SK-N-SH (cell line): Measurements from ENCODE around the gene PARP12. TPM values are rescaled to one million over a fixed set of nuclear protein-coding genes. Genes with fewer than 3 reads are reported as not detected.

ENCODE experiments used
- CTCF ChIA-PET: fragments of 300-600, 350-600 bp; formaldehyde crosslinking; extraction: SDS; loops from one replicate; lab custom pipeline; 2021; lab: Yijun Ruan, JAX
- POLR2A ChIA-PET: fragments of 350-600 bp; sonication (Branson Sonifier 250); formaldehyde crosslinking; extraction: SDS; loops from one replicate; lab custom pipeline; 2020; ENCODE audit warnings: antibody characterized with exemption, inconsistent platforms; lab: Yijun Ruan, JAX
- DNase-seq: peaks from one replicate; pipeline ENCODE4 v3.0.0; 2012
- H2AFZ ChIP-seq: fragments of 200-600 bp; sonication (generic); 2 replicates; pipeline ENCODE4 v1.8.1; 2016; ENCODE audit warnings: antibody characterized with exemption, mild to moderate bottlenecking, low read depth
- H3F3A ChIP-seq: fragments of 200-600 bp; sonication (generic); replicated peaks from 2 replicates; pipeline ENCODE3; 2016; ENCODE audit warnings: antibody characterized with exemption, mild to moderate bottlenecking; ENCODE audit not compliant: insufficient read depth
- H3K27ac ChIP-seq, 2 experiments: fragments of 200-500 bp in 1 of 2; fragments of 200-600 bp in 1 of 2; sonication (Bioruptor generic) in 1 of 2; sonication (generic), shearing (Covaris generic) in 1 of 2; 2 replicates each; pipeline versions ENCODE4 v1.5.1 to v1.6.1; 2014 to 2016; ENCODE audit warnings: low read depth in 2 of 2, inconsistent platforms in 1 of 2, low read length in 1 of 2, mild to moderate bottlenecking in 1 of 2, mixed read lengths in 1 of 2
- H3K27me3 ChIP-seq: fragments of 200-600 bp; sonication (generic), shearing (Covaris generic); 2 replicates; pipeline ENCODE4 v1.6.1; 2016; ENCODE audit warnings: mixed run types; ENCODE audit not compliant: insufficient read depth
- H3K36me3 ChIP-seq, 2 experiments: fragments of 200-500 bp in 1 of 2; fragments of 200-600 bp in 1 of 2; sonication (Bioruptor generic) in 1 of 2; sonication (generic) in 1 of 2; replicated peaks in 1 of 2; 2 replicates each; pipeline versions ENCODE3 to v1.5.1; 2014 to 2016; ENCODE audit warnings: low read length in 1 of 2, mild to moderate bottlenecking in 1 of 2; ENCODE audit not compliant: insufficient read depth in 2 of 2, control insufficient read depth in 1 of 2
- H3K4me1 ChIP-seq, 2 experiments: fragments of 200-500 bp in 1 of 2; fragments of 200-600 bp in 1 of 2; sonication (Bioruptor generic) in 1 of 2; sonication (generic), shearing (Covaris generic) in 1 of 2; 2 replicates each; pipeline versions ENCODE4 v1.5.1 to v1.6.1; 2014 to 2016; ENCODE audit warnings: low read depth in 1 of 2, low read length in 1 of 2, mixed run types in 1 of 2; ENCODE audit not compliant: insufficient read depth in 2 of 2, control insufficient read depth in 1 of 2
- H3K4me2 ChIP-seq: fragments of 200-600 bp; sonication (generic), shearing (Covaris generic); 2 replicates; pipeline ENCODE4 v1.6.1; 2017; ENCODE audit warnings: mixed run types
- H3K4me3 ChIP-seq, 2 experiments: fragments of 200-500 bp in 1 of 2; fragments of 200-600 bp in 1 of 2; sonication (Bioruptor generic) in 1 of 2; sonication (generic), shearing (Covaris generic) in 1 of 2; 2 replicates each; pipeline versions ENCODE4 v1.5.1 to v1.8.1; 2014 to 2016; ENCODE audit warnings: low read depth in 2 of 2, inconsistent platforms in 1 of 2, low read length in 1 of 2, mild to moderate bottlenecking in 1 of 2, mixed read lengths in 1 of 2, moderate library complexity in 1 of 2
- H3K79me2 ChIP-seq: fragments of 200-600 bp; sonication (generic); 2 replicates; pipeline ENCODE4 v1.8.1; 2017; ENCODE audit warnings: mild to moderate bottlenecking; ENCODE audit not compliant: insufficient read depth
- H3K9ac ChIP-seq: fragments of 200-600 bp; sonication (generic); 2 replicates; pipeline ENCODE4 v1.6.1; 2017; ENCODE audit warnings: mixed run types
- H3K9me2 ChIP-seq: fragments of 200-600 bp; sonication (generic); 2 replicates; pipeline ENCODE4 v1.6.1; 2017; ENCODE audit warnings: mixed run types
- H3K9me3 ChIP-seq: fragments of 200-600 bp; sonication (generic); 2 replicates; pipeline ENCODE4 v1.6.1; 2017; ENCODE audit warnings: mixed run types, mild to moderate bottlenecking, moderate library complexity
- H4K20me1 ChIP-seq: fragments of 200-600 bp; sonication (generic); 2 replicates; pipeline ENCODE4 v1.6.1; 2017; ENCODE audit warnings: mild to moderate bottlenecking, mixed run types; ENCODE audit not compliant: insufficient read depth
- CHD2 ChIP-seq: fragments of 150-350 bp; IDR thresholded peaks from 2 replicates; pipeline ENCODE4 v1.6.1; 2018; ENCODE audit warnings: low read length; ENCODE audit not compliant: partially characterized antibody
- CTCF ChIP-seq: fragments of 200-600 bp; sonication (generic); IDR thresholded peaks from 2 replicates; pipeline ENCODE4 v1.6.1; 2017; ENCODE audit warnings: antibody characterized with exemption, mild to moderate bottlenecking, moderate library complexity
- ELF1 ChIP-seq: IDR thresholded peaks from 2 replicates; pipeline ENCODE4 v1.4.0; 2012
- EZH2phosphoT487 ChIP-seq: fragments of 200-600 bp; sonication (generic); IDR thresholded peaks from 2 replicates; pipeline ENCODE4 v1.6.1; 2017; ENCODE audit warnings: low read depth, mixed run types, mild to moderate bottlenecking, antibody characterized with exemption, moderate library complexity, borderline replicate concordance
- GATA2 ChIP-seq: sonication (generic); formaldehyde crosslinking; IDR thresholded peaks from 2 replicates; pipeline ENCODE4 v1.5.0; 2020; ENCODE audit warnings: mild to moderate bottlenecking, missing genetic modification reagents
- JUND ChIP-seq: IDR thresholded peaks from 2 replicates; pipeline ENCODE4 v1.4.0; 2012
- MEF2A ChIP-seq: IDR thresholded peaks from 2 replicates; pipeline ENCODE4 v1.4.0; 2012; ENCODE audit warnings: low read depth, borderline replicate concordance
- MXI1 ChIP-seq: IDR thresholded peaks from 2 replicates; pipeline ENCODE4 v1.6.1; 2012; ENCODE audit warnings: mild to moderate bottlenecking, low read depth, low read length, improper control_type of control experiment
- NRF1 ChIP-seq: IDR thresholded peaks from 2 replicates; pipeline ENCODE4 v1.6.1; 2012; ENCODE audit warnings: low read depth, mild to moderate bottlenecking, low read length
- PBX3 ChIP-seq: IDR thresholded peaks from 2 replicates; pipeline ENCODE4; 2012
- POLR2AphosphoS5 ChIP-seq: IDR thresholded peaks from 2 replicates; pipeline ENCODE4 v1.6.1; 2012; ENCODE audit warnings: low read depth, low read length
- RAD21 ChIP-seq: IDR thresholded peaks from 2 replicates; pipeline ENCODE4 v1.6.1; 2012; ENCODE audit warnings: mild to moderate bottlenecking, low read length
- RXRA ChIP-seq: IDR thresholded peaks from 2 replicates; pipeline ENCODE4 v1.4.0; 2012; ENCODE audit warnings: low read depth, mild to moderate bottlenecking, borderline replicate concordance
- SIN3A ChIP-seq: IDR thresholded peaks from 2 replicates; pipeline ENCODE4 v1.6.1; 2012; ENCODE audit warnings: low read depth, mild to moderate bottlenecking, low read length, moderate library complexity, borderline replicate concordance
- SMC3 ChIP-seq: IDR thresholded peaks from 2 replicates; pipeline ENCODE4 v1.6.1; 2012; ENCODE audit warnings: low read depth, low read length, improper control_type of control experiment
- USF1 ChIP-seq: IDR thresholded peaks from 2 replicates; pipeline ENCODE4 v1.4.0; 2012; ENCODE audit warnings: low read depth, borderline replicate concordance
- WGBS: methylation state at CpG from one replicate; pipeline ENCODE4 v1.1.6; 2017; ENCODE audit warnings: low lambda C conversion rate; 5-methylcytosine and 5-hydroxymethylcytosine counted together
- polyA plus RNA-seq, 3 experiments: library from polyadenylated mRNA; depleted of rRNA; stranded (reverse); fragments of >200 nt; gene quantifications; 2 replicates each; pipeline ENCODE4 v1.2.3, GENCODE V29; 2012

PARP12 gene
- polyA plus RNA-seq, 1 of the 3 experiments (the other 2 are of a cell fraction): 17.7 TPM

- WGBS: 96% methylated on average over 3 of the region's 3 CpGs
- TF ChIP-seq JUND (no peak), GATA2 (CRISPR knock-in tag) (no peak), SIN3A (no peak), SMC3 (no peak), POLR2AphosphoS5 (no peak), EZH2phosphoT487 (no peak)
- Histone ChIP-seq H3K79me2 (no peaks in the 10 kb centered on the region), H3K4me3 (no peak overlapping the region), H3K4me1 (peaks cover 0 to 4% of the 10 kb centered on the region in 2 experiments; a peak in 1 of 4 replicates), H3K4me2 (no peak overlapping the region), H3K36me3 (peaks cover 0 to 5% of the 10 kb centered on the region in 2 experiments), H3K27ac (no peak overlapping the region), H3K9me3 (no peaks in the 10 kb centered on the region), H2AFZ (no peak overlapping the region), H3F3A (no peaks in the 10 kb centered on the region), H3K27me3 (no peaks in the 10 kb centered on the region), H4K20me1 (no peaks in the 10 kb centered on the region), H3K9me2 (no peaks in the 10 kb centered on the region), H3K9ac (no peak overlapping the region)
- no peak for DNase-seq
- POLR2A ChIA-PET: no interaction called here
- CTCF ChIA-PET: no interaction called here
Observed at GRCh38 chr7:140050100-140050499, 12.7 kb downstream of the PARP12 start.

- Histone ChIP-seq H3K9me3 (no peaks in the 10 kb centered on the region), H2AFZ (no peak overlapping the region), H3K79me2 (no peaks in the 10 kb centered on the region), H3K27ac (no peak overlapping the region), H3K36me3 (peaks cover 0 to 5% of the 10 kb centered on the region in 2 experiments), H3K4me1 (peaks cover 0 to 4% of the 10 kb centered on the region in 2 experiments; a peak in 1 of 4 replicates), H3K9me2 (no peaks in the 10 kb centered on the region), H3K4me3 (no peak overlapping the region), H3K27me3 (no peaks in the 10 kb centered on the region), H3K9ac (no peak overlapping the region), H3F3A (no peaks in the 10 kb centered on the region), H4K20me1 (no peaks in the 10 kb centered on the region), H3K4me2 (no peak overlapping the region)
- DNase-seq: no peak
- ChIA-PET POLR2A (no interaction called here), CTCF (interaction anchor here (1.0 to 2.0 kb wide), 3 partner anchors 8 to 100 kb away, joined by 3 to 5 read pairs (median 4); no protein-coding TSS in a partner anchor)
- 67% methylated on average over 5 of the region's 5 CpGs for WGBS
- no peak for TF ChIP-seq CTCF
- TF ChIP-seq JUND: no peak
- no peak for TF ChIP-seq POLR2AphosphoS5
Observed at GRCh38 chr7:140049339-140050024, 13.3 kb downstream of the PARP12 start.

- no peak for DNase-seq
- no peaks in the 10 kb centered on the region for H3K9me2 ChIP-seq
- H3K79me2 ChIP-seq: no peaks in the 10 kb centered on the region
- H3K4me1 ChIP-seq: peaks cover 0 to 4% of the 10 kb centered on the region in 2 experiments; a peak in 1 of 4 replicates
- ChIA-PET CTCF (interaction anchor here (1.0 to 2.0 kb wide), 3 partner anchors 8 to 100 kb away, joined by 3 to 5 read pairs (median 4); no protein-coding TSS in a partner anchor), POLR2A (no interaction called here)
- H3K4me2 ChIP-seq: no peak overlapping the region
- H3K27me3 ChIP-seq: no peaks in the 10 kb centered on the region
- no peak overlapping the region for H2AFZ ChIP-seq
- peaks cover 0 to 5% of the 10 kb centered on the region in 2 experiments for H3K36me3 ChIP-seq
- 67% methylated on average over 1 of the region's 1 CpG for WGBS
- no peaks in the 10 kb centered on the region for H4K20me1 ChIP-seq
- H3K27ac ChIP-seq: no peak overlapping the region
- H3F3A ChIP-seq: no peaks in the 10 kb centered on the region
- H3K9ac ChIP-seq: no peak overlapping the region
- no peak overlapping the region for H3K4me3 ChIP-seq
- H3K9me3 ChIP-seq: no peaks in the 10 kb centered on the region
- no peak for TF ChIP-seq RAD21
- TF ChIP-seq JUND: no peak
- TF ChIP-seq POLR2AphosphoS5: no peak
- TF ChIP-seq MEF2A: no peak
- TF ChIP-seq USF1: no peak
- no peak for TF ChIP-seq SIN3A
- TF ChIP-seq RXRA: no peak
- no peak for TF ChIP-seq ELF1
- TF ChIP-seq MXI1: no peak
- TF ChIP-seq PBX3: no peak
- TF ChIP-seq EZH2phosphoT487: no peak
- no peak for TF ChIP-seq NRF1
- no peak for TF ChIP-seq CHD2
Observed at GRCh38 chr7:140048989-140049338, 13.8 kb downstream of the PARP12 start.
